Inflammatory macrophage treated with lipopolysaccharide for 4 hours (primary cell): ENCODE results near the gene LARP4B.

Experiments used
- DNase-seq: peaks from one replicate; pipeline ENCODE4 v3.0.0-alpha.2; 2020

The LARP4B gene

DNA sequence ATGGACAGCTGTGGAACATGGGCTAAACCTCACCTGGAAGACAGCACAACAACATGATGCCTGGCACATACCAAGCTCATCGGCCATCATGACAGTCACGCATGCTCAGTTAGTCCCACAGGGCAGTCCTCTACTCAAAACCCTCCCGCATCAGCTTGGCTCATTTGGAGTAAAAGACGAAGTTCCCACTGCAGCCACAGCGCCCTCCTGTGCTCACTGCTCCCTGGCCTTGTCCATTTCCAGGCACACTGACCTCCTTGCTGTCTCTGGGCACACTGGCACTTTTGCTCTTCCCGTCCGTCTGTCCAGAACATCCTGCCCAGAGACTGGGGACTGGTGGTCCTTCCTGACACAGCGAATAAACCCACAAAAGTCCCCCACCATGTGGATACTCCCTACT, 66.2 kb downstream of the LARP4B start:
- no peak for DNase-seq

DNA sequence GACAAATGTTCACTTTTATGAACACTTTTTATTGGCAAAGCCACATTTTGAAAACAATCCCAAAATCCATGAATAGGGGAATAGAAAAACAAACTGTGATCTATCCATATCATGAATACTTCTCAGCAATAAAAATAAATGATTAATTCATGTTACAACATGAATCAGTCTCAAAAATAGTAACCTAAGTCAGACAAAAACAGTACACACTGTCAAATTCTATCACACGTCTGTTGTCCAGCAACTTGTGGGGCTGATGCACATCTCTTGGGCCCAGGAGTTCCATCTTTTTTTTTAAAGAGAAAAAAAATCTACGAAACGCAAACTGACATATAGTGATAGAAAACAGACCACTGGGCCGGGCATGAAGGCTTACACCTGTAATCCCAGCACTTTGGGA, 71.0 kb downstream of the LARP4B start:
- no peak for DNase-seq

DNA sequence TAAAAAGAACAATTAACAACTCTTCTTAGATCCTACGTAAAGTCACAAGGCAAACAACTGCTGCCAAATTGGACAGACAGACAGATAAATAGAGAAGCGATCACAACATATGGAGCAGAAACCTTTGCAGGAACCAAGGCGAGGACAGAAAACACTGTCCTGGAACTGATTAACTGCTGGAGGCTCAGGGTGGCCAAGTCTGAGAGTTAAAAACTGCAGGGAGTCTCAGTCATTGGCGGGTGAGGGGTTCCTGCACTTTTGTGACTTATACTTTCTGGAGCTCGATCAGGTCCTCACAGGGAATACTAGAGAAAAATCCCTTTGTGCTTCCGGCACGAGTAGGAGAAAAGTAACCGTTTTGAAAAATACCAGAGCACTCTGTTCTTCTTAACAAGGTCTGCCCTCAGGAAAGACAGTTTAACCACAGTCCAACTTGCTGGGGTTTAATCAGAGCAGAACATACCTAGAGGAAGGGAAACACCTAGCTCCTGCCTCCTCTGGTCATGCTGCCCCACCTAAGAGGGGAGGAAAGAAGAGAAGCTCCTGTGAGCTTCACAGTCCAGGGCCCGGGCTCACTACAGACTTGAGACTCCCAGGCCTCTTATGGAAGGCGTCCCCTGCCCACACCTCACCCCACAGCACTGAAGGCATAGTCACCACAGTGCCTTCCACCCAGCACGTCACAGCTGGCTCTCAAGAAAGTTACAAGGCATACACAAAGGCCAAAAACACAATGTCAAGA, 74.9 kb downstream of the LARP4B start:
- DNase-seq: no peak

DNA sequence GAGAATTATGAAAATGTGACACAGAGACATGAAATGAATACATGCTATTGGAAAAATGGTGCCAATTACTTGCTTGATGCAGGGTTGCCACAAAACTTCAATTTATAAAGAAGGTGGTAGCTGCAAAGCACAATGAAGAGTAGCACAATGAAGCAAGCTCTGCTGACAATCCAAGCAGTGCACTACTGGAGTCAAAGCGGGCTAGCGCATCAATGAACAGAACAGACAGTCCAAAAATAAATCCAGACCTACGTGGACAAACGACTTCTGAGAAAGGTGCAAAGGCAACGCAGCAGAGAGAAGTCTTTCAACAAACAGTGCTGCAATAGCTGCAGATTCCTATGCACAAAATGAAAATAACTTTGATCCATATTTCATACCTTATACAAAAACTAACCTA, 75.8 kb downstream of the LARP4B start:
- no peak for DNase-seq

DNA sequence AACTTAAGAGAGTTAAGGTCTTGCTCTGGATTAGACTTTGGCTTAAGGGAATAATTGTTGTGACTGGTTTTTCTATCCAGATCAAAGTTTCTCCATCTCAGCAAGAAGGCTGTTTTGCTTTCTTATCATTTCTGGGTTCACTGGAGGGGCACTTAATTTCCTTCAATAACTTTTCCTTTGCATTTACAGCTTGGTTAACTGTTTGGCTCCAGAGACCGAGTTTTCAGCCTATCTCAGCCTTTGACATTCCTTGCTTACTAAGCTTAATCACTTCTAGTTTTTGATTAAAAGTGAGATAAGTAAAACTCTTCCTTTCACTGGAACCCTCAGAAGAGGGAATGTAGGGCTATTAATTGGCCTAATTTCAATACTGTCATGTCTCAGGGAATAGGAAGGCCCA, 76.4 kb downstream of the LARP4B start:
- no peak for DNase-seq

DNA sequence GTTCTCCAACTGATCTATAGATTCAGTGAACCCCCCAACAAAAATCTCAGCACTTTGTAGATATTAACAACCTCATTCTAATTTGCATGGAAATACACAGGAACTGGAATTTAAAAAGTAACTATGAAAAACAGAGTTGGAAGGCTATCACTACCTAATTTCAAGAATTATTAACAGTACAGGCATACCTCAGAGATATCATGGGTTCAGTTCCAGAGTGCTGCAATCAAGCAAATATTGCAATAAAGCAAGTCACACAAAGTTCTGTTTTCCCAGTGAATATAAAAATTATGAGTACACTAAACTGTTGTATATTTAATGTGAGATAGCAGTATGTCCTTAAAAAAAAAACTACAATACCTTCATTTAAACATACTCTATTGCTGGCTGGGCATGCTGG, 78.5 kb downstream of the LARP4B start:
- DNase-seq: peak; percentile 3

DNA sequence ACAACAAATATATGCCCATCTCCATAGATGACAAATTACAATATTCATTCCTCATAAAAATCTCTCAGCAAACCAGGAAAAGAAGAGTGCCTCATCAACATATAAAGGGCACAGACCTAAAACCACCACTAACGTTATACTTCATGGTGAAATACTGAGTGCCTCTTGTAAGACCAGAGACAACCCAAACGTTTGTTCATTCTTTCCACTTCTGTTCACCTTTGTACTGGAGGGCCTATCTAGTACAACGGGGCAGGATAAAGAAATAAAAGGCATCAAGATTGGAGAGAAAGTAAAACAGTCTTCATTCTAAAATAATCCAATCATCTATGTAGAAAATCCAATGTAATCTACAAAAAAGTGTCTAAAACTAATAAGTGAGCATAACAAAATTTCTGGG, 79.1 kb downstream of the LARP4B start:
- no peak for DNase-seq

DNA sequence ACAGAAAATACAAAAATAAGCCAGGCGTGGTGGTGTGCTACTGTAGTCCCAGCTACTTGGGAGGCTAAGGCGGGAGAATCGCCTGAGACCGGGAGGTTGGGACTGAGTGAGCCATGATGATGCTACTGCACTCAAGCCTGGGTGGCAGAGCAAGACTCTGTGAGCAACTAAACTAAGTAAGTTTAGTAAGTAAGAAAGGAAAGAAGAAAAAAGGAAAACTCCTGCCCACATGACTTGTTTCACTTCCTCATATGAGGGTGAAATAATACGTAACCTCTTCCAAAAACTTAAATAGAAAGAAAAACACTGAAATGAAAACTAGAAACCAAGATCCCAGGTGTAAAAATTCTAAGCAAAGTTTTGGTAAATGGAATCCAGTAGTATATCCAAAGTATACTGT, 79.6 kb downstream of the LARP4B start:
- peak; percentile 79 for DNase-seq

DNA sequence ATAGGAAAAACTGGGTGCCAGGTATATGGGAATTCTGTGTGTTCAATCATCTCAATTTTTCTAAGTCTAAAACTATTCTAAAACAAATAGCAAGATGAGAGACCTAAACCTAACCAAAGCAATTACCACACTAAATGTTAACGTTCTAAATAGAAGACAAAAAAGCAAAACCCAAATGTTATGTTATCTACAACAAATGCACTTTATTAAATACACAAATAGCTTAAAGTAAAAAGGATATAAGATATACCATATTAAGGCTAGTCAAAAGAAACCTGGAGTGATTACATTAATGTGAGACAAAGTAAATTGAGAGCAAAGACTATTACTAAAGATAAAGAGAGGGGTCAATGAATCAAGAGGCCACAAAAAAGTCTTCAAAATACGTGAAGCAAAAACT, 81.4 kb downstream of the LARP4B start:
- DNase-seq: no peak

DNA sequence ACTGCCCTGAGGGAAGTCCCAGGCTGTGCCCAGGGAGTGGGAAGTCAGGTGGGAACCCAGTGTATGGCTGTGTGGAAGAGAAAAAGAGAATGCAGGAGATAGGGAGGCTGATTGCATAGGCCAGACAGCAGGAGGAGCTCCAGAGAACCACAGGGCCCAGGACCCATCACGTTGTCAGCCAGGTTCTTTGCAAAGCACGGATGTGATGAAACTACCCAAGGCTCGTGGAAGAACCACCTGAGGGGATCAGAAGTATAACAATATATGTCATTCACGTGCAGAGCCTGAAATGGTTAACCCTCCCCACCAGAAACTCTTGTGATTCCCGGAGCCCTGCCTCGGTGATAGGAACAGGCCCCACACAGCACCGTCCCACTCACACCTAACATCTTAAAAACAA, 83.6 kb downstream of the LARP4B start:
- no peak for DNase-seq

DNA sequence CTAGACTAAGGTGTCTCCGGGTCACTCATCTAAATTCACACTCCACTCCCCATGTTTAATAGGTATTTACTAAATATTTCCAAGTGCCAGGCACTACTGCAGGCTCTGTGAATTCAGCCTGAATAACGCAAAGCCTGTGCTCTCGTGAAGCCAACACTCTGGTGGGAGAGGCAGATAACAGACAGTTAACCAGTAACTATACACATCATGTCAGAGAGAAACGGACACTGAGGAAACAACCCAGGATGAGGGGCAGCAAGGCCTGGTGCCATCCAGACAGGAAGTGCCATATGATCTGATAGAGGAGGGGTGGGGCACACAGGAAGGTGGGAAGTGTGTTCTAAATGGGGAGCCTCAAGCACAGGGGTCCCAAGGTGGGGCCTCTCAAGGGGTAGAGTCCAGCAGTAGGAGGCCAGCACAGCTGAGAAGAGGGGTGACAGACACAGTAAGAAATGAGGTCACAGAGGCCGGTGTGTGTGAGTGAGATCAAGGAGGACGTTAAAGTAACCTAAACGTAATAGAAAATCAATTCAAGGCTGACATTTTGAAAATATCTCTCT, 85.3 kb downstream of the LARP4B start:
- no peak for DNase-seq

DNA sequence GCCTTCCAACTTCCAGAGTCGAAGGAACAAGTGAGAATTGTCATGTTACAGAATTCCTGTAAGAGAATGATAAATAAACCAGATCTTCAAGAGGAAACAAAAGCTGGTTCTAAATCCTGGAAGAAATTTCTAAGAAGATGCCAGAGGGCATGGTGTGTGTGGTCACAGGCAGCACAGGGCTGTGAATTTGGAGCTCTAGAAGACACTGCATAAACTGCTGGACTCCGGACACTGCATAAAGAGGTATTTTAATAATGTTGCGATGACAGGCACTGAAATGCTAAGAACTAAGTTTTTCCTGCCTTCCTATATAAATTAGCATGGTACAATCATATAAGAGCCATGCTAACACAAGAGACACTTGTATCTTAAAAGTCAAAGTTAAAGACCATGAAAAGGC, 86.0 kb downstream of the LARP4B start:
- DNase-seq: no peak

DNA sequence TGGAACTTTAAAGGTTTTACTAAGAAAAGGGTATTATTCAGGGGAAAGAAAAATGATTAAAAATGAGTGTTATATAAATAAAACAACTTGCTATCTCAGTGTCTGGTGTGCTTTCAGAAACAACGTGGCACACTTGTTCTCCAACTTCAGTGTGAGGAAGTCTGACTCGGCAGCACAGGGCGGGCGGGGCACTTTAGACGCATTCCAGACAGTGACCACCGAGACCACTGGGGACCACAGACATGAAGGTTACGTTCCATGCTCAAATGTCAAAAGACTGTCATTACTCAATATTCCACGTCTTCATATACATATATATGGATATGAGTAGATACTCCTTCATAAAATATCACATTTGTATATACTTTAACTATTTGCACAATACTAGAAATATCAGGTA, 87.0 kb downstream of the LARP4B start:
- DNase-seq: peak; percentile 8

DNA sequence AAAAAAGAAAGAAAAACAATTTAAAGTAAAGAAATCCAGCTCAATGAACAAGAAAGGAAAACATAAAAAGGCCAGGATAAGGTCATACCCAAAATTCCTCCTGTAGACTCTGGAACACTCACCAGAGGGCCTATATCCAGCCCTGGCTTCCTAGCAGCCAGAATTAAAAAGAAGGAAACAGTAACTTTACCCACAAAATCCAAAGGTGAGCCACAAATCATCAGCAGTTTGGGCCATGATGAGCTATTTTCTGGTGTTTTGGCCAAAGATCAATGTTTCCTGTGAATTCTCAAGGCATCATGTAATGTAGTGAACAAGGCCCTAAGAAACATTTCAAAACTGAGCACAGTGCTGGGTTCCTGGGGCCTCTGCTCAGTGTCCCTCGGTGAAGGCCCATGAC, 87.8 kb downstream of the LARP4B start:
- DNase-seq: no peak

DNA sequence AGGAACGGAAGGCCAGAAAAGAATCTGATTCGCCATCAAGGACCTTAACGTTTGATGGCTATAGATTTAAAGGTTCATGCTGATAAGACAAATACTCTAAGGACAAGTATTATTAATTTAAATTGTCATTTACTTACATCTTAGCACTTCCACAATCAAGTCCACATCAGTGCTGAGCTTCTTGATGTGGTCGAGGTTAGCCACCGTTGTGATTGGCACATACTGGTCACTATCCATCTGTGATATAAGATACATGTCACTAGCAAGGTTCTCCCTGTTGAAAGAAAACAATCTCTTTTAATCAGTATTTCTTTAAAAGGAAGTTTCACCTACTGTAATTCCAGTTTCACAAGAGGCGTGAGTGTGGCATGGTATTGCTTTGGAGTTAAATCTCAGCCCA, 88.7 kb downstream of the LARP4B start:
- no peak for DNase-seq

DNA sequence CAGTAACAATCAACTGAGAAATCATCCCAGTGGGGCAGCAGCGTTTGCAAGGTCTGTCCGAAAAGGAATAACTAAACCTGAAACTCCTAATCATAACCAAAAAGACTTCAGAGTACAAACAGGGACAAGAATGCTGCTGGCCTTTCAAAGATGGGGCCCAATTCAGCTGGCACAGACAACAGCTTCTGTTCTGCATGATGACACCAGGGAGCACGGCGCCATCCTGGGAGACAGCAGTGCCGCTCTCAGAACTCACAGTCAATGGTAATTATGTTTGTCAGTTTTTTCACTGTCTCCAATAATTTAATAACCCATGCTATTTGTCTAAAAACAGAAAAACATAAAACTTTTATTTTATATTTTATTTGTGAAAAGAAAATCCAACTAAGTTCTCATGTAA, 90.0 kb downstream of the LARP4B start:
- DNase-seq: no peak

DNA sequence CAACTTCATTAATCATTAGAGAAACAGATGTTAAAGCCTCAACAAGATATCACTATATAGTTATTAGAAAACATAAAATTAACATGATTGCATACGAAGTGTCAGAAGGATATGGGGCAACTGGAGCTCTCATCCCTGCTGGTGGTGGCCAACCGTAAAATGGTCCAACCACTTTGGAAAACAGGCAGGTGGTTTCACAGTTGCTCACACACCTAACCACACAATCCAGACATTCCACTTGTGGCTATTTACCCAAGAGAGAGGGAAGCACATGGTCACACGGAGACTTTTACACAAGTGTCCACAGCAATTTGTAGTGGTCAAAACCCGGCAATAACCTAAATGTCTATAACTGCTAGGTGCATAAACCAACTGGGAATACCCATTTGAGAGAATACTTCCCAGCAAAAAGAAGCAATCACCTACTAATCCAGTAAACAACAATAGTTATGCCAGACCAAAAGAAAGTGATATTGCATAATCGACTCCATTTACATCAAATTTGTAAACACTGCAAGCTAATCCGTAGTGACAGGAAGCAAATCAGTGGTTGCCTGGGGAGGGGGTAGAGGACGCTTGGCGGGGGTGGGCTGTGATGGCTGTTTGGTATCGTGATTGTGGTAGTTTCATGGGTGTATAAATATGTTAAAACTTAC, 91.8 kb downstream of the LARP4B start:
- DNase-seq: no peak

DNA sequence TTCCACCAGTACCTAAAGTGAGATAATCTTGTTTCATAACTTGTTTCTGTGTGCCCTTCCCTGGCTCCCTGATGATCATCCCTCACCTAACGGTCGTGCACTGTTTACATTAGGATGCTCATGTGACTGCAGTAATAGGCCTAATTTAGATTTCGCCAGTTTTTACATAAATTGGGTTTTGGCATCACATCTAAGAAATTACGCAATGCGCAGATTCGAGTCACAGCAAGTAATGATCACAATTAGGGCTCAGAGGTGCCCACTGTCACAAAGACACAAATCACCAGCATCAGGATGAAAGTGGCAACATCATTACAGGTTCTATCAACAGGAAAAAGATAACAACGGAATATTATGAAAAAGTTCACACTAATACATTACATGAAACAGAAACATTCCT, 94.7 kb downstream of the LARP4B start:
- DNase-seq: no peak

DNA sequence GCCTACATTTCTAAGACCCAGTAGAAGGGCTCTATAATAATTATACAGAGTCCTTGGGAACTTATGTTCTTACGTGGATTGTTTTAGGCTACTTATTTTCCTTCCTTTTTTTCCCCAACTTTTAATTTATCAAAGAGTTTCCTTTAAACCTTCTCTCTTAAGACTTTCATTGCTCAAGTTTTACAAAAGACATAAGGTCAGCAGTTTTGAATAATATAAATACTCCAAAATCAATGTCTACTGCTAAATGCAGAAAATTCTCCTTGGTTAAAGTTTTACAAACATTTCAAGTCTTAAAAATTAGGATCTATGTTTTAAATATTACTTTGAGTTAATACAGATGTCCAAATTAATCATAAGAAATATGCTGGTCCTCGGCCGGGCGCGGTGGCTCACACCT, 97.0 kb downstream of the LARP4B start:
- DNase-seq: no peak

DNA sequence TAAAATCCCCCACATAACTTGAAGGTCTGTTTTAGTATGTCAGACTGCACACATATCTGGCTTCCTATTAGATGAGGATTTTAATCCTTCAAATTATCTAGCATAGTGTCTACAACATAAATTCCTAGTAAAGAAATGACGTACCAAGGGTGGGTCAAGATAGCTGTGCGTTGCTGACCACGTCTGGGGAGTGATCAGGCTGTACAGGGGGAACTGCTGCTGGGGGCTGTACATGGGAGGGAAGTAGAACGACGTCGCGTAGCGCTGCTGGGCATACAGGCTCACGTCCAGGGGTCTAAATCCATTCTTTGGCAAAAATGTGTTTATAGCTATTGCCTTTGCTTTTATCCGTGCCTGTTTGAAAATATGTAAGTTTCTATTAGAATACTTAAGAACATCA, 102.3 kb downstream of the LARP4B start:
- DNase-seq: no peak

DNA sequence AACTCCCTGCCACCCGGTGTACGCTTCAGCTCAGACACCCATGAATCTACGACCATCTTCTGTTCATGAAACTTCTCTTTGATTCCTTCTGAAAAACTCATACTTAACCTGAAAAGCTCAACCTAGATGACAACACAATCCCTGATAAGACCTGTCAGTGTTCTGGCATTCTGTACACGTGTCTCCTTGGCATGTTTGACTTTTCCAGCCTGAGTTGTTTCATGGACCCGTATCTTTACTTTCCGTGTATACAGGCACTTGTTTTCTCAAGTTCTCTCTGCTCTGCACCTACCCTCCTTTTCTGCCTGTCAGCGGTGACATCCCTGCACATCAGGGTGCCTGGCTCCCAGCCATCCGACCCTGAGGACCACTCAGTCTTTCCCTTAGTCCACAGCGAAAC, 103.3 kb downstream of the LARP4B start:
- DNase-seq: no peak

DNA sequence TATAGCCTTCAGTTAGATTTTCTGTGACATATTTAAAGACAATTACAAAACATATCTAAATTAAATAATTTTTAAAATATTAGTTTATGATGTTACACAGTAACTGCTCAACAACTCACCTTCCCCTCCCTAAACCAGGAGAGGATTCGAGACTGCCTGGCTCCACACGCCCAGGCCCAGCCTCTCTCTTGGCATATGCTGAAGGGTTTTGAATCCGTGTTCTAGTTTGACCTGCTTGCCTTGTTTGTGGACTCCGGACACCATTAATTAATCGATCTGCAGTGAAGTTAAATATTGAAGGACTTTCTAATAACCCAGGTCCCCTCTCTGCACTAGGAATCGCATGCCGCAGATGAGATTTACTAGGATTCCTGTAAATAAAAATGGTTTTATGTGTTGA, 106.6 kb downstream of the LARP4B start:
- DNase-seq: no peak

DNA sequence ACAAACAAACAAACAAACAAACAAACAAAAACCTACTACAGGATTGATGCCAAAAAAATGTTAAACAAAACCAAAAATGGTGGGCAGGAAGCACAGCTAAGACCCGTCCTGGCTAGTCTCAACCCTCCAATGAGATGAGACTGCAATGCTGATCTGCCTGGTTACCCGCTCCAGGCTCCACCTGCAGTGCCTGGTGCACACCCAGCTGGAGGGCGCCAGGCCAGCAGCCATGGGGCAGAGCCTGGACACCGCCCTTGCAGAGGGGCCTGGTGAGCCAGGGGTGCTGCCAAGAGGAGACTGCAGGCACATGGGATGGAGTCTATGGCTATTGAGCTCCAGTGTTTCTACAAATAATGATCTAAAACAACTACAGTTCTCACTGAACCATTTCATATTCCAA, 107.0 kb downstream of the LARP4B start:
- no peak for DNase-seq

DNA sequence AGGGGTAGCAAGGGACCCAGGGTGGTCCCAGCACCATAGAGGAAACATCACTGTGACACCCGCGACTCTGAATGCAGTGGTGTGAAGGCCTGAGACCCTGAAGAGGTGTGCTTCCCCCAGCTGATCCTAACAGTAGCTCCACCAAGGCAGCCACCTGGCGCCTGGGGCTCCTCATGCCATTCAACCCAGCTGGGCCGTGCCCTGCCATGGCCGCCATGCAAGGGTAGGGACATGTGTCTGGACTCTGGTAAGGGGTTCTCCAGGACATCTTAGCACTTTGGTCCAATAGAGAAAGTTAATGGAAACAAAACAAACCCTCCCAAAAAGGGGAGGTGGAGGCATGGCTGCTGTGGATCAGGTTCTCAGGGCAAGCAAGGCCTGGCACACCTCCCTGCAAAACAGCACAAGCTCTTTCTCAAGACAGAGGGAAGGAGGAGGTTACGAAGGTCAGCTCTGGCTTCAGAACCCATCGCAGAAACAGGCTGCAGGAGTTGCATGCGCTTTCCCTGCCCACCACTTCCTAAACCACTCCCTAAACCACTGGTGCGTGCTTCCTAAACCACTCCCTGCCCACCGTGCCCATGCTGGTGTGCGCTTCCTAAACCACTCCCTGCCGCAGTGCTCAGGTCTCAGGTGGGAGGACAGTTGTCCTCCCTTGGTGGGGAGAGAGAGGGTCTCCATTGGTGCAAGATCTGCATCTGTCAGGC, 108.7 kb downstream of the LARP4B start:
- peak; percentile 65 for DNase-seq
